Mesendoderm (in vitro differentiated cells): ENCODE data around the gene HGS.

Source experiments
- DNase-seq: peaks from one replicate; pipeline ENCODE4 v3.0.0; 2013
- H2AK5ac ChIP-seq: 2 replicates; pipeline ENCODE4 v1.6.1; 2013; ENCODE audit warnings: low read length, inconsistent platforms
- H2BK120ac ChIP-seq: 2 replicates; pipeline ENCODE4 v1.6.1; 2013; ENCODE audit warnings: low read depth, mild to moderate bottlenecking, low read length, moderate library complexity, mixed read lengths
- H2BK15ac ChIP-seq: replicated peaks from 2 replicates; pipeline ENCODE4 v1.6.1; 2013; ENCODE audit warnings: low read depth, mild to moderate bottlenecking, moderate library complexity
- H2BK5ac ChIP-seq: 2 replicates; pipeline ENCODE4 v1.6.1; 2013; ENCODE audit warnings: low read length, inconsistent platforms
- H3K18ac ChIP-seq: 2 replicates; pipeline ENCODE4 v1.6.1; 2013; ENCODE audit warnings: mild to moderate bottlenecking, low read length, mixed read lengths
- H3K23ac ChIP-seq: one replicate; pipeline ENCODE4 v1.6.1; 2013; ENCODE audit warnings: low read length
- H3K27ac ChIP-seq: 2 replicates; pipeline ENCODE4 v1.5.1; 2013; ENCODE audit warnings: low read depth, mild to moderate bottlenecking, inconsistent platforms, low read length, moderate library complexity
- H3K27me3 ChIP-seq: 2 replicates; pipeline ENCODE4 v1.6.1; 2013; ENCODE audit warnings: low read length, control low read depth, mild to moderate bottlenecking, inconsistent platforms; ENCODE audit not compliant: insufficient read depth, poor library complexity
- H3K36me3 ChIP-seq: 2 replicates; pipeline ENCODE4 v1.6.1; 2013; ENCODE audit warnings: low read length, inconsistent platforms; ENCODE audit not compliant: control insufficient read depth, insufficient read depth
- H3K4ac ChIP-seq: one replicate; pipeline ENCODE4 v1.6.1; 2013; ENCODE audit warnings: low read depth, mild to moderate bottlenecking, low read length, moderate library complexity
- H3K4me1 ChIP-seq: 2 replicates; pipeline ENCODE4 v1.6.1; 2013; ENCODE audit warnings: low read depth, low read length, inconsistent platforms; ENCODE audit not compliant: control insufficient read depth
- H3K4me2 ChIP-seq: 2 replicates; pipeline ENCODE4 v1.6.1; 2013; ENCODE audit warnings: low read length
- H3K4me3 ChIP-seq: 2 replicates; pipeline ENCODE4 v1.5.1; 2013; ENCODE audit warnings: mild to moderate bottlenecking, low read length
- H3K56ac ChIP-seq: one replicate; pipeline ENCODE4 v1.6.1; 2013; ENCODE audit warnings: low read length
- H3K79me1 ChIP-seq: 2 replicates; pipeline ENCODE4 v1.6.1; 2013; ENCODE audit warnings: low read length, inconsistent platforms
- H3K79me2 ChIP-seq: 2 replicates; pipeline ENCODE4 v1.6.1; 2013; ENCODE audit warnings: mild to moderate bottlenecking, low read length; ENCODE audit not compliant: control insufficient read depth, insufficient read depth
- H3K9ac ChIP-seq: 2 replicates; pipeline ENCODE4 v1.6.1; 2013; ENCODE audit warnings: low read length, inconsistent platforms
- H4K5ac ChIP-seq: one replicate; pipeline ENCODE4 v1.6.1; 2013; ENCODE audit warnings: low read length
- H4K8ac ChIP-seq: one replicate; pipeline ENCODE4 v1.6.1; 2013; ENCODE audit warnings: low read depth, mild to moderate bottlenecking, control low read depth, low read length, moderate library complexity
- WGBS: extraction: QIAGEN DNeasy Blood & Tissue Kit; methylation state at CpG from one replicate; pipeline ENCODE4 v1.1.7; 2013; ENCODE audit warnings: low lambda C conversion rate, missing lambda C conversion rate; ENCODE audit not compliant: insufficient coverage; ENCODE audit errors: extremely low coverage; 5-methylcytosine and 5-hydroxymethylcytosine counted together

Gene HGS

DNA sequence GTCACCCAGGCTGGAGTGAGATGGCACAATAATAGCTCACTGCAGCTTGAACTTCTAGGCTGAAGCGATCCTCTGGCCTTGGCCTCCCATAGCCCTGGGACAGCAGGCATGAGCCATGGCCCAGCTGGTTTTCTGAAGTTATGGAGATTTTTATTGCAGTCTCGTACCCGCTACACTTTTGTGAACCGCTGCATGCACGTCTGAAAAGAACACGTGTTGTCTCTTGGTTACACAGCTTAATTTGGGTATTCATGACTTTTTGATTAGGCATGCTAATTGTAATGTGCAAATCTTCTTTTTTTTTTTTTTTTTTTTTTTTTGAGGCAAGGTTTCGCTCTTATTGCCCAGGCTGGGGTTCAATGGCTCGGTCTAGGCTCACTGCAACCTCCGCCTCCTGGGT lies 41.6 kb downstream of the HGS start:
- Histone ChIP-seq H3K79me2 (no peaks in the 10 kb centered on the region), H3K23ac (no peak overlapping the region), H3K79me1 (no peaks in the 10 kb centered on the region), H4K5ac (no peak overlapping the region), H3K4ac (no peak overlapping the region), H3K56ac (no peak overlapping the region), H3K4me1 (no peaks in the 10 kb centered on the region), H3K4me2 (no peak overlapping the region), H3K18ac (no peak overlapping the region), H2AK5ac (no peak overlapping the region), H2BK15ac (no peak overlapping the region), H4K8ac (no peak overlapping the region), H3K4me3 (no peak overlapping the region), H3K27me3 (no peaks in the 10 kb centered on the region), H3K36me3 (no peaks in the 10 kb centered on the region), H3K9ac (no peak overlapping the region), H3K27ac (no peak overlapping the region), H2BK5ac (no peak overlapping the region), H2BK120ac (no peak overlapping the region)
- WGBS = no CpG with 5 or more reads among the region's 9 CpGs
- DNase-seq = no peak

DNA sequence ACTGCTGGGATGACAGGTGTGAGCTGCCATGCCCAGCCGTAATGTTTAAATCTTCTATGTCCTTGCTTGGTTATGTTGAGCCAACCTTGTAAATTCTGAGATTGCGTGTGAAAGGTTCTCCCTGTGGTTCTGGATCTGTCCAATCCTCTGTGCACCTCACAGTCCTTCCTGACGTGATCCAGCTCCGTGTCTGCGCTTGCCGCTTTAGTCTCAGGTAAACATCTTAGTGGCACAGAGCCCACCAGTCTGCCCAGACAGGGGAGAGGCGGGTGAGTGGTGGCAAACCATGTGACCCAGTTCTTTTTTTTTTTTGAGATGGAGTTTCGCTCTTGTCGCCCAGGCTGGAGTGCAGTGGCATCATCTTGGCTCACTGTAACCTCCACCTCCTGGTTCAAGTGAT lies 42.2 kb downstream of the HGS start:
- H3K79me2 ChIP-seq = no peaks in the 10 kb centered on the region
- H3K18ac ChIP-seq = no peak overlapping the region
- no CpG with 5 or more reads among the region's 9 CpGs for WGBS
- no peak overlapping the region for H4K8ac ChIP-seq
- H3K27me3 ChIP-seq = no peaks in the 10 kb centered on the region
- no peak for DNase-seq
- H2BK15ac ChIP-seq = no peak overlapping the region
- H3K4me2 ChIP-seq = no peak overlapping the region
- H3K23ac ChIP-seq = no peak overlapping the region
- H3K79me1 ChIP-seq = no peaks in the 10 kb centered on the region
- H2BK5ac ChIP-seq = no peak overlapping the region
- no peaks in the 10 kb centered on the region for H3K4me1 ChIP-seq
- no peak overlapping the region for H2BK120ac ChIP-seq
- H3K27ac ChIP-seq = no peak overlapping the region
- no peak overlapping the region for H3K4me3 ChIP-seq
- no peak overlapping the region for H2AK5ac ChIP-seq
- no peak overlapping the region for H4K5ac ChIP-seq
- no peak overlapping the region for H3K4ac ChIP-seq
- no peak overlapping the region for H3K9ac ChIP-seq
- no peaks in the 10 kb centered on the region for H3K36me3 ChIP-seq
- no peak overlapping the region for H3K56ac ChIP-seq

DNA sequence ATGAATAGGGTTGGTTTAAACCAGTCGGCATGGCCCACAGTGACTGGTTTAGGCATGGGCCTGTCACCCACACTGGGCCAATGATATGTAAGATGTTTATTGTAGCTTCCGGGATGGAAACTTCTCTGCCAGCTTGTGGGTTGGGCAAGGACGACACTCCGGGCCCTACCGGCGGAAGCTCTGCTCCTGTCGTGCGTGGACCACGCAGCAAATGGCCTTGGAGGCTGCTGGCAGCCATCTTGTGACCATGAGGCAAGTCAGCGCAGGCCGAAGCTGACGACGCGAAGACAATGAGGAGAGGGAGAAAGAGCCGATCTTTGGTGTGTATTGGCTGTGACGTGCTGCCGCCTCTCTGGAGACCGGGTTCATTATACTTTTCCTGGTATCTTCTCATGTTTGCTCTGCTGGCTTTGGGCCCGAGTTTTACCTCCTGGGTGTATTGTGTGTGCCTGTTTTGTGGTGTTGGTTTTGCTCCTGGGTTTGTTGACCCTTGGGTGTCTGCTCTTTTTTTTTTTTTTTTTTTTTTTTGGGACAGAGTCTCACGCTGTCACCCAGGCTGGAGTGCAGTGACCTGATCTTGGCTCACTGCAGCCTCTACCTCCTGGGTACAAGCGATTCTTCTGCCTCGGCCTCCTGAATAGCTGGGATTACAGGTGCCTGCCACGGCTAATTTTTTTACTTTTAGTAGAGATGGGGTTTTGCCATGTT lies 43.7 kb downstream of the HGS start:
- Histone ChIP-seq H3K4me3 (no peak overlapping the region), H2BK15ac (no peak overlapping the region), H3K79me1 (no peaks in the 10 kb centered on the region), H3K4me1 (no peaks in the 10 kb centered on the region), H3K56ac (no peak overlapping the region), H4K5ac (no peak overlapping the region), H2AK5ac (no peak overlapping the region), H2BK5ac (no peak overlapping the region), H3K23ac (no peak overlapping the region), H3K36me3 (no peaks in the 10 kb centered on the region), H2BK120ac (no peak overlapping the region), H3K27me3 (no peaks in the 10 kb centered on the region), H3K18ac (no peak overlapping the region), H3K4ac (no peak overlapping the region), H3K9ac (no peak overlapping the region), H3K79me2 (no peaks in the 10 kb centered on the region), H3K4me2 (no peak overlapping the region), H4K8ac (no peak overlapping the region), H3K27ac (no peak overlapping the region)
- DNase-seq = no peak
- no CpG with 5 or more reads among the region's 23 CpGs for WGBS

DNA sequence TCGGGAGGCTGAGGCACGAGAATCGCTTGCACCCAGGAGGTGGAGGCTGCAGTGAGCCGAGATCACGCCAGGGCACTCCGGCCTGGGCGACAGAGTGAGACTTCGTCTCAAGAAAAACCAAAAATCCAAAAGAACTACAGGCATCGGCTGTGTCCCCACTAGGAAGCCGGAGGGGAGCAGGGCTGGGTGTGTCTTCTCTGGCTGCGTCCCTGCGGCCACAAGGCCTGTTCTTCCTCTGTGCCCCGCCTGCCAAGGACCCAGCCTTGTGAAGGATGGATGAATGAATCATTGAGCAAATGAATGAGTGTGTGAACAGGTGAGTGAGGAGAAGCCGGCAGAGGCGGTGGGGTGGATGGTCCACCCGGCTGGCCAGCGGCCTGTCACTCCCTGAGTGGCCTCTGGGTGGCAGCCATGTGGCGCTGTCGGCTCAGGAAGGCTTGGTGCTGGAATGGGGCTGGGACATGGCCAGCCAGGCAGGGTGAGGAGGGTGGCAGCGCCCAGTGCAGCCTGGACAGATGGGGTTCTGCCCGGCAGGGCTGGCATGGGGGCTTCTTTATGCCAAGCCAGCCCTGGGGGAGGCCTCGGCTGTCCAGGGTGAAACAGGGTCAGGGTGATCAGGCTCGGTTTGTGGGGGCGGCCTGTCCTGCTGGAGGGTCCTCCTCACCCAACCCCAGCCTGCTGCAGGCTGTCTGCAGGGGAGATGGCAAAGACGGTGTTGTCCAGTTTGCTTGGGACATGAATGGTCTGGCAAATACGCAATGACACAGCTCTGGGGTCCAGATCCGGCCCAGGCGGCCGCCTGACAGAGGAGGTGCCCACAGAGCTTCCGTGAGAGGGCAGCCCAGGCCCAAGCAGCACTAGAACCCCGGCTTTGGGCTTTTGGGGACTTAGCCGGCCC lies 49.9 kb downstream of the HGS start:
- Histone ChIP-seq H3K4me1 (no peaks in the 10 kb centered on the region), H3K79me2 (no peaks in the 10 kb centered on the region), H4K5ac (no peak overlapping the region), H3K27ac (no peak overlapping the region), H3K4ac (no peak overlapping the region), H2BK5ac (no peak overlapping the region), H2BK120ac (no peak overlapping the region), H3K9ac (no peak overlapping the region), H3K23ac (no peak overlapping the region), H3K36me3 (no peaks in the 10 kb centered on the region), H3K56ac (no peak overlapping the region), H2BK15ac (no peak overlapping the region), H3K79me1 (no peaks in the 10 kb centered on the region), H3K4me3 (no peak overlapping the region), H4K8ac (no peak overlapping the region), H2AK5ac (no peak overlapping the region), H3K27me3 (no peaks in the 10 kb centered on the region), H3K18ac (no peak overlapping the region), H3K4me2 (no peak overlapping the region)
- no CpG with 5 or more reads among the region's 32 CpGs for WGBS
- DNase-seq = peak; percentile 65

DNA sequence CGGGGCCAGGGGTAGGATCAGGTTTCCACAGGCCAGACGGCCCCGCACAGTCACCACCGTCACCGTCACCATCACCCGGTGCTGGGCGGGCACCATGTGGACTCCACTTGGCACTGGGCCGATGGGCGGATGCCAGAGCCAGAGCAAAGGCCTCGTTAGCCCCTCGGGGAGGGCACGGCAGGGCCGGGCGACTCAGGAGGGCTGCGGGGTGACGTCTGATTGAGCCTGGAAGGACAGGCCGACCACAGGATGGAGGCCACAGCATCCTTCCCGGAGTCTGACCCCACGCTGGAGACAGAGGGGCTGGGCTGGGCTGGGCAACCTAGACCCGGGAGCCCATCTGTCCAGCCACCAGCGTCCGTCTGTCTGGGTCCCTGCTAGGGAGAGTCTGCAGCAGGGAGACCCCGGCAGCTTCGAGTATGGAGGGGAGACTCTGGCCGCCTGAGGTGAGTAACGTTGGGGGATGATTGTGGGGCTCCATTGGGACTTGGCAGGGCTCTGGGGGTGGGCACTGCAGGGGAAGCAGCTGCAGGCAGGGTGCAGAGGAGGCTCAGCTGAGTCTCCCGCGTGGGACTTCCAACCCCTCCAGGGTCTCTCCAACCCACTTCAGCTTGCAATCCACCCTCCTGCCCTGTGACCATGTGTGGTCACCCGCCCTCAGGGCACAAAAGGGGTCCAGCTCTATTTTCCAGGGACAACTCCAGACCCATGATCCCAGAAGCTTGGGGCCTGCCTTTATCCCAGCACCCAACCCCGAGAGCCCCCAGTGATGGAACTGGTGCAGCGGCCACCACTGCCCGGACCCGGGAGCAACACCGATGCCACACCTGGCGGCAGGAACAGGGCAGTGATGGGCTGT lies 50.8 kb downstream of the HGS start:
- no peak overlapping the region for H3K23ac ChIP-seq
- DNase-seq = no peak
- no peak overlapping the region for H4K8ac ChIP-seq
- H3K36me3 ChIP-seq = no peaks in the 10 kb centered on the region
- no peak overlapping the region for H3K56ac ChIP-seq
- no peaks in the 10 kb centered on the region for H3K79me2 ChIP-seq
- no peaks in the 10 kb centered on the region for H3K27me3 ChIP-seq
- H3K18ac ChIP-seq = no peak overlapping the region
- no peak overlapping the region for H4K5ac ChIP-seq
- no CpG with 5 or more reads among the region's 35 CpGs for WGBS
- H2AK5ac ChIP-seq = no peak overlapping the region
- no peak overlapping the region for H2BK120ac ChIP-seq
- H3K9ac ChIP-seq = no peak overlapping the region
- H2BK5ac ChIP-seq = no peak overlapping the region
- H3K4me3 ChIP-seq = no peak overlapping the region
- no peaks in the 10 kb centered on the region for H3K4me1 ChIP-seq
- H2BK15ac ChIP-seq = no peak overlapping the region
- no peak overlapping the region for H3K4me2 ChIP-seq
- H3K27ac ChIP-seq = no peak overlapping the region
- H3K79me1 ChIP-seq = no peaks in the 10 kb centered on the region
- H3K4ac ChIP-seq = no peak overlapping the region
